Neural progenitor cell (in vitro differentiated cells): ENCODE data around the gene FOXJ3. TPM values are rescaled to one million over a fixed set of nuclear protein-coding genes. Genes with fewer than 3 reads are reported as not detected.

ENCODE experiments used
- DNase-seq: peaks from one replicate; pipeline ENCODE4 v3.0.0-alpha.2; 2016; ENCODE audit warnings: low spot score
- H2AFZ ChIP-seq: fragments of 200-600 bp; sonication (generic); replicated peaks from 2 replicates; pipeline ENCODE4 v1.6.1; 2016; ENCODE audit warnings: antibody characterized with exemption
- H3F3A ChIP-seq: fragments of 200-600 bp; sonication (generic); 2 replicates; pipeline ENCODE4 v1.6.1; 2016; ENCODE audit warnings: antibody characterized with exemption, low read depth
- H3K27ac ChIP-seq: fragments of 200-600 bp; sonication (generic); 2 replicates; pipeline ENCODE4 v1.5.1; 2016; ENCODE audit warnings: mild to moderate bottlenecking
- H3K27me3 ChIP-seq: fragments of 200-600 bp; sonication (generic); 2 replicates; pipeline ENCODE4 v1.6.1; 2016; ENCODE audit warnings: mild to moderate bottlenecking, moderate library complexity
- H3K36me3 ChIP-seq: fragments of 200-600 bp; sonication (generic); 2 replicates; pipeline ENCODE4 v1.5.1; 2016
- H3K4me1 ChIP-seq: fragments of 200-600 bp; sonication (generic); 2 replicates; pipeline ENCODE4 v1.6.1; 2016; ENCODE audit warnings: mixed run types
- H3K4me2 ChIP-seq: fragments of 200-600 bp; sonication (generic); 2 replicates; pipeline ENCODE4 v1.6.1; 2016
- H3K4me3 ChIP-seq: fragments of 200-600 bp; sonication (generic); 2 replicates; pipeline ENCODE4 v1.5.1; 2016
- H3K79me2 ChIP-seq: fragments of 200-600 bp; sonication (generic); 2 replicates; pipeline ENCODE4 v1.6.1; 2016; ENCODE audit warnings: low read depth
- H3K9ac ChIP-seq: fragments of 200-600 bp; sonication (generic); 2 replicates; pipeline ENCODE4 v1.6.1; 2016
- H3K9me3 ChIP-seq: fragments of 200-600 bp; sonication (generic); 2 replicates; pipeline ENCODE4 v1.5.1; 2016; ENCODE audit warnings: low read depth
- H4K20me1 ChIP-seq: fragments of 200-600 bp; sonication (generic); 2 replicates; pipeline ENCODE4 v1.6.1; 2016; ENCODE audit warnings: low read depth
- H3K27ac Mint-ChIP-seq: 3 replicates; pipeline ENCODE4 v1.8.0; 2021; ENCODE audit warnings: mixed read lengths
- H3K27me3 Mint-ChIP-seq: 2 replicates; pipeline ENCODE4 v1.8.0; 2022; ENCODE audit warnings: low read depth, mild to moderate bottlenecking, inconsistent platforms, moderate library complexity, mixed read lengths; ENCODE audit not compliant: insufficient read depth
- H3K36me3 Mint-ChIP-seq: 3 replicates; pipeline ENCODE4 v1.8.0; 2021; ENCODE audit warnings: mixed read lengths
- H3K4me1 Mint-ChIP-seq: 3 replicates; pipeline ENCODE4 v1.8.0; 2021; ENCODE audit warnings: mixed read lengths
- H3K4me3 Mint-ChIP-seq: 3 replicates; pipeline ENCODE4 v1.8.0; 2021; ENCODE audit warnings: mild to moderate bottlenecking, moderate library complexity, mixed read lengths
- H3K9me3 Mint-ChIP-seq: 3 replicates; pipeline ENCODE4 v1.8.0; 2020; ENCODE audit warnings: mixed read lengths
- EZH2 ChIP-seq: fragments of 200-600 bp; sonication (generic); IDR thresholded peaks from 2 replicates; pipeline ENCODE4 v1.6.1; 2017; ENCODE audit warnings: antibody characterized with exemption, mild to moderate bottlenecking, moderate library complexity
- EZH2phosphoT487 ChIP-seq: fragments of 200-600 bp; sonication (generic); IDR thresholded peaks from 2 replicates; pipeline ENCODE4 v1.6.1; 2017; ENCODE audit warnings: antibody characterized with exemption
- total RNA-seq: library from RNA; depleted of rRNA; stranded (reverse); fragments of >200 nt; gene quantifications from 2 replicates; pipeline ENCODE4 v1.2.3, GENCODE V29; 2015; ENCODE audit warnings: low replicate concordance
- TF ChIP-seq, protein P1 (sequence below): fragments of 200-600 bp; sonication (generic); IDR thresholded peaks from 2 replicates; pipeline ENCODE4 v1.5.1; 2017; ENCODE audit warnings: antibody characterized with exemption, mild to moderate bottlenecking

The FOXJ3 gene
- total RNA-seq, 1 donor from 2014 or later: 58.5 TPM

DNA sequence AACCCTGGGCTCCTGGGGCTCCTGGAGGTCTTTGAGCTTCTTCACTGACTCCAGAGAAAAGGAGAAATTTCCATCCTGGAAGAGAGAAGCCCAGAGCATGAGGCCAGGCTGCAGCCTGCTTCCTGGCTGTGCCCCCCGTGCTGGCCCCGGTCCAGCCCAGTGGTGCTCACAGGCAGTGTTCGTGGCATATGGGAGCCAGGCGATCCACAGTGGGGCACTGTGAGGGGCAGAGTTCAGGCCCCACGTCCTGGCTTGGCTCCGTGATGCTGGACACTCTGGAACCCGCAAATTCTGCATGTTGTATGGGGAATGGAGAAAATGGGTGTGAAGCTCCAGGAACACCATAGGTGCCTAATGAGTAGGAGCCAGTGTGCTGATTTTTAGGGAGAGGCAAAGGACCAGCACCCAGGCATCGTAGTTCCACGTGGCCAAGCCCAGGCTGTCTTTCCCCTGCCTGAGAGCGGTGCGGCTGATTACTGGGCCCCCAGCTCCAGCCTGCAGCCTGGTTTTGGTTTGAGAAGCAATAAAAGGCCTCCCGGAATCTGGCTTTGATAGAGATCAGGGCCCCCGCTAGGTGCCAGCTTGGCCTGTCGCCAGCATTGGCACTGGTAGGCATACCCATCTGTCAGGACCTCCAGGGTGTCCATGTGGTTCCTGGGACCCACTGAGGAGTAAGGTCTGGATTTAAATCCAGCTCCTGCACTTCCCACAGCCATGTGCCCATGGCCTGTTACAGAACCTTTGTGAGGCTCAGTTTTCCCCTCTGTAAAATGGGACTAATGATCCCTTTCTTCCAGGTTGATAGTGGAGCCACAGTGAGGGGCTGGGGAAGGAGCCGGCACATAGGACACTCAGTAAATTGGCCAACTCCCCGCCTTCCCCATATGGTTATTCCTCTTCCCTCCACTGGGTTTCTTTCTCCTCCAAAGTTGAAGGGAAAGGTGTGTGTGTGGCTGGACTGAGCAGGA is 171.2 kb downstream of the FOXJ3 start:
- Histone ChIP-seq H3K4me2 (no peak overlapping the region), H3K27me3 (no peaks in the 10 kb centered on the region), H2AFZ (no peak overlapping the region), H3K9me3 (no peaks in the 10 kb centered on the region), H3K27ac (no peak overlapping the region), H3K36me3 (no peaks in the 10 kb centered on the region), H3F3A (no peaks in the 10 kb centered on the region), H3K4me1 (no peaks in the 10 kb centered on the region), H3K4me3 (no peak overlapping the region), H3K79me2 (no peaks in the 10 kb centered on the region), H4K20me1 (no peaks in the 10 kb centered on the region), H3K9ac (no peak overlapping the region)
- TF ChIP-seq, protein P1, sequence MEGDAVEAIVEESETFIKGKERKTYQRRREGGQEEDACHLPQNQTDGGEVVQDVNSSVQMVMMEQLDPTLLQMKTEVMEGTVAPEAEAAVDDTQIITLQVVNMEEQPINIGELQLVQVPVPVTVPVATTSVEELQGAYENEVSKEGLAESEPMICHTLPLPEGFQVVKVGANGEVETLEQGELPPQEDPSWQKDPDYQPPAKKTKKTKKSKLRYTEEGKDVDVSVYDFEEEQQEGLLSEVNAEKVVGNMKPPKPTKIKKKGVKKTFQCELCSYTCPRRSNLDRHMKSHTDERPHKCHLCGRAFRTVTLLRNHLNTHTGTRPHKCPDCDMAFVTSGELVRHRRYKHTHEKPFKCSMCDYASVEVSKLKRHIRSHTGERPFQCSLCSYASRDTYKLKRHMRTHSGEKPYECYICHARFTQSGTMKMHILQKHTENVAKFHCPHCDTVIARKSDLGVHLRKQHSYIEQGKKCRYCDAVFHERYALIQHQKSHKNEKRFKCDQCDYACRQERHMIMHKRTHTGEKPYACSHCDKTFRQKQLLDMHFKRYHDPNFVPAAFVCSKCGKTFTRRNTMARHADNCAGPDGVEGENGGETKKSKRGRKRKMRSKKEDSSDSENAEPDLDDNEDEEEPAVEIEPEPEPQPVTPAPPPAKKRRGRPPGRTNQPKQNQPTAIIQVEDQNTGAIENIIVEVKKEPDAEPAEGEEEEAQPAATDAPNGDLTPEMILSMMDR: no peak
- no peak for TF ChIP-seq EZH2phosphoT487
- TF ChIP-seq EZH2: no peak
- Mint-ChIP-seq H3K27ac (no peak overlapping the region), H3K4me3 (no peak overlapping the region), H3K36me3 (no peaks in the 10 kb centered on the region), H3K4me1 (peaks cover 6% of the 10 kb centered on the region), H3K27me3 (peaks cover 12% of the 10 kb centered on the region), H3K9me3 (peaks cover 12% of the 10 kb centered on the region)
- no peak for DNase-seq

DNA sequence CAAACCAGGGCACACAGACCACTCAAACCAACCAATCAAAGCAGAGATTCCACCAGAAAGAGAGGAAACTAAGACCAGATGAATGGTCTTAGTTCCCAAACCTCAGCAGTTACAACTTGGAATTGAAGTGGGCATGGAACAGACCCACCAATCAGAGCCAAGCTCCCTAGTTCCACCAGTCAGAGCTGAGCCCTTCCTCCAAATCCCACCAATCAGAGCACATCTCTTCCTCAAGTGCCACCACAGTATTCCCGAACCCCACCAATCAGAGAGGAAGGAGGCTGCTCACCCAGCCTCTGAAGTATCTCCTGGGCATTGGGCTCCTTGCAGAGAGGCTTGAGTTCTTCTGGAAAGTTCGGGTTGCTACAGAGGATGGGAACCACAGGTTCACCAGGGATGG is 171.9 kb downstream of the FOXJ3 start:
- Mint-ChIP-seq H3K36me3 (no peaks in the 10 kb centered on the region), H3K4me3 (no peak overlapping the region), H3K27ac (no peak overlapping the region), H3K4me1 (peaks cover 6% of the 10 kb centered on the region), H3K27me3 (peaks cover 12% of the 10 kb centered on the region), H3K9me3 (peaks cover 12% of the 10 kb centered on the region)
- no peak overlapping the region for H2AFZ ChIP-seq
- H3K4me1 ChIP-seq: no peaks in the 10 kb centered on the region
- H3K9ac ChIP-seq: no peak overlapping the region
- H3K27ac ChIP-seq: no peak overlapping the region
- no peak overlapping the region for H3K4me2 ChIP-seq
- H4K20me1 ChIP-seq: no peaks in the 10 kb centered on the region
- no peaks in the 10 kb centered on the region for H3K27me3 ChIP-seq
- H3K79me2 ChIP-seq: no peaks in the 10 kb centered on the region
- no peaks in the 10 kb centered on the region for H3F3A ChIP-seq
- no peak overlapping the region for H3K4me3 ChIP-seq
- no peak for TF ChIP-seq EZH2phosphoT487
- TF ChIP-seq, protein P1: no peak
- no peak for TF ChIP-seq EZH2
- DNase-seq: no peak
- H3K36me3 ChIP-seq: no peaks in the 10 kb centered on the region
- H3K9me3 ChIP-seq: no peaks in the 10 kb centered on the region

DNA sequence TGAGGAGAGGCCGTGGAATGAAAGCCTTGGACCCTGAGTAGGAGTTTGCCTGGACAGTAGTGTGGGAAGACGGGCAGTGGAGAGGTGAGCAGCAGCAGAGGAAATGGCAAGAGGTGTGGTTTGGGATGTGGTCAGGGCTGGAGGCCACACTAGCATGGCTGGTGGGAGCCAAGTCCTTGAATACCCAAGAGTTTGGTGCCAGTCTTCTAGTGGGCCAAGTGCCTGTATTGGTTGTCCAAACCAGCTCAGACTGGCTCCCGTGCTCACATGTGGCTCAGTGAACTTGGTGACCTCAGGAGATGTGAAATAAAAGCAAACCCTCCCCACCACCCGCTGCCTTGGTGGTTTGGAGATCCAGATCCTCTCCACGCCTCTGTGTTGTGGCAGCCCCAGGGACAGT is 172.9 kb downstream of the FOXJ3 start:
- H3K79me2 ChIP-seq: no peaks in the 10 kb centered on the region
- no peak overlapping the region for H3K4me3 Mint-ChIP-seq
- H3K9me3 ChIP-seq: no peaks in the 10 kb centered on the region
- peaks cover 12% of the 10 kb centered on the region for H3K9me3 Mint-ChIP-seq
- no peaks in the 10 kb centered on the region for H4K20me1 ChIP-seq
- no peaks in the 10 kb centered on the region for H3K4me1 ChIP-seq
- no peak overlapping the region for H2AFZ ChIP-seq
- H3K4me2 ChIP-seq: no peak overlapping the region
- H3K36me3 Mint-ChIP-seq: no peaks in the 10 kb centered on the region
- H3K9ac ChIP-seq: no peak overlapping the region
- no peak overlapping the region for H3K27ac Mint-ChIP-seq
- no peak for TF ChIP-seq EZH2phosphoT487
- TF ChIP-seq, protein P1: no peak
- H3K27me3 ChIP-seq: no peaks in the 10 kb centered on the region
- H3K27me3 Mint-ChIP-seq: peaks cover 8% of the 10 kb centered on the region
- no peaks in the 10 kb centered on the region for H3F3A ChIP-seq
- H3K4me3 ChIP-seq: no peak overlapping the region
- H3K27ac ChIP-seq: no peak overlapping the region
- no peak for DNase-seq
- H3K4me1 Mint-ChIP-seq: peaks cover 6% of the 10 kb centered on the region
- H3K36me3 ChIP-seq: no peaks in the 10 kb centered on the region
